HEK293 (cell line): ENCODE measurements around the gene CAT.
A peak's percentile ranks its signal among the peaks of the same experiment; 100 is the strongest.

Experiments
- CTCF ChIA-PET: fragments of 350-600 bp; formaldehyde crosslinking; extraction: SDS; loops from one replicate; lab custom pipeline; 2021; ENCODE audit warnings: antibody characterized with exemption; lab: Yijun Ruan, JAX
- POLR2A ChIA-PET: fragments of 300-600 bp; formaldehyde crosslinking; extraction: SDS; loops from one replicate; lab custom pipeline; 2020; ENCODE audit warnings: antibody characterized with exemption, inconsistent platforms; lab: Yijun Ruan, JAX
- H3K27ac ChIP-seq: fragments of 200-500 bp; sonication (Bioruptor generic); 2 replicates; pipeline ENCODE4 v1.5.1; 2014; ENCODE audit warnings: low read depth, low read length, control low read depth, inconsistent platforms; ENCODE audit errors: extremely low read depth
- H3K36me3 ChIP-seq, 2 experiments: fragments of 200-500 bp in 1 of 2; sonication (Bioruptor generic) in 1 of 2; 1 replicate in 1 of 2; 2 replicates in 1 of 2; pipeline ENCODE4 v1.5.1; 2014 to 2017; ENCODE audit warnings: inconsistent platforms in 2 of 2, low read length in 2 of 2; ENCODE audit not compliant: control insufficient read depth in 2 of 2, insufficient read depth in 1 of 2
- H3K4me1 ChIP-seq: fragments of 200-500 bp; sonication (Bioruptor generic); 2 replicates; pipeline ENCODE4 v1.5.1; 2014; ENCODE audit warnings: mild to moderate bottlenecking, low read length, inconsistent platforms; ENCODE audit not compliant: control insufficient read depth, insufficient read depth
- H3K4me3 ChIP-seq: 2 replicates; pipeline ENCODE4 v1.5.1; 2011; ENCODE audit warnings: low read depth, mild to moderate bottlenecking, control low read depth, low read length, moderate library complexity
- H3K9me3 ChIP-seq: fragments of 200-500 bp; sonication (Bioruptor generic); 2 replicates; pipeline ENCODE4 v1.5.1; 2014; ENCODE audit warnings: low read depth, low read length, inconsistent platforms; ENCODE audit not compliant: control insufficient read depth, insufficient read depth
- FEZF1 ChIP-seq: fragments of 450-650 bp; formaldehyde crosslinking; IDR thresholded peaks from 2 replicates; pipeline ENCODE4 v1.5.1; 2016; ENCODE audit warnings: missing biosample characterization, missing genetic modification characterization
- GLIS2 ChIP-seq: fragments of 450-650 bp; formaldehyde crosslinking; IDR thresholded peaks from 2 replicates; pipeline ENCODE4 v1.5.1; 2016; ENCODE audit warnings: missing biosample characterization, missing genetic modification characterization
- IKZF3 ChIP-seq: fragments of 450-650 bp; IDR thresholded peaks from 2 replicates; pipeline ENCODE4 v1.5.0; 2018; ENCODE audit warnings: missing biosample characterization, mild to moderate bottlenecking, missing genetic modification characterization, moderate library complexity
- SETDB1 ChIP-seq: IDR thresholded peaks from one replicate; pipeline ENCODE4 v1.6.1; 2017; ENCODE audit warnings: mild to moderate bottlenecking, low read length, moderate library complexity, mixed read lengths; ENCODE audit not compliant: insufficient read length
- WT1 ChIP-seq: fragments of 450-650 bp; formaldehyde crosslinking; IDR thresholded peaks from 2 replicates; pipeline ENCODE4 v1.5.1; 2016; ENCODE audit warnings: missing biosample characterization, missing genetic modification characterization
- ZNF10 ChIP-seq: fragments of 450-650 bp; formaldehyde crosslinking; IDR thresholded peaks from 2 replicates; pipeline ENCODE4 v1.5.1; 2017; ENCODE audit warnings: missing biosample characterization, missing genetic modification characterization
- ZNF140 ChIP-seq: fragments of 450-650 bp; formaldehyde crosslinking; IDR thresholded peaks from 2 replicates; pipeline ENCODE4 v1.5.1; 2016; ENCODE audit warnings: missing biosample characterization, missing genetic modification characterization
- ZNF2 ChIP-seq: fragments of 450-650 bp; formaldehyde crosslinking; IDR thresholded peaks from 2 replicates; pipeline ENCODE4 v1.5.1; 2016; ENCODE audit warnings: missing biosample characterization, missing genetic modification characterization
- ZNF311 ChIP-seq: fragments of 450-650 bp; formaldehyde crosslinking; IDR thresholded peaks from 2 replicates; pipeline ENCODE4 v1.5.1; 2017; ENCODE audit warnings: missing biosample characterization, missing genetic modification characterization, borderline replicate concordance
- ZNF473 ChIP-seq: fragments of 450-650 bp; formaldehyde crosslinking; IDR thresholded peaks from 2 replicates; pipeline ENCODE4 v1.5.1; 2017; ENCODE audit warnings: missing biosample characterization, missing genetic modification characterization
- ZNF501 ChIP-seq: fragments of 450-650 bp; formaldehyde crosslinking; IDR thresholded peaks from 2 replicates; pipeline ENCODE4 v1.5.1; 2016; ENCODE audit warnings: missing biosample characterization, missing genetic modification characterization
- ZNF510 ChIP-seq: fragments of 450-650 bp; formaldehyde crosslinking; IDR thresholded peaks from 2 replicates; pipeline ENCODE4 v1.5.1; 2018; ENCODE audit warnings: mild to moderate bottlenecking, missing genetic modification characterization, missing biosample characterization; ENCODE audit not compliant: insufficient replicate concordance
- ZNF514 ChIP-seq: fragments of 450-650 bp; formaldehyde crosslinking; IDR thresholded peaks from 2 replicates; pipeline ENCODE4 v1.5.1; 2016; ENCODE audit warnings: missing biosample characterization, missing genetic modification characterization
- ZNF529 ChIP-seq: fragments of 450-650 bp; formaldehyde crosslinking; IDR thresholded peaks from 2 replicates; pipeline ENCODE4 v1.5.1; 2017; ENCODE audit warnings: missing genetic modification characterization, missing biosample characterization; ENCODE audit not compliant: insufficient replicate concordance
- ZNF558 ChIP-seq: fragments of 450-650 bp; formaldehyde crosslinking; IDR thresholded peaks from 2 replicates; pipeline ENCODE4 v1.5.1; 2016; ENCODE audit warnings: missing biosample characterization, missing genetic modification characterization
- ZNF560 ChIP-seq: fragments of 450-650 bp; formaldehyde crosslinking; IDR thresholded peaks from 2 replicates; pipeline ENCODE4 v1.5.1; 2017; ENCODE audit warnings: missing biosample characterization, missing genetic modification characterization, borderline replicate concordance
- ZNF768 ChIP-seq: fragments of 450-650 bp; formaldehyde crosslinking; IDR thresholded peaks from 2 replicates; pipeline ENCODE4 v1.5.1; 2018; ENCODE audit warnings: missing biosample characterization, mild to moderate bottlenecking, missing genetic modification characterization
- ZNF837 ChIP-seq: fragments of 450-650 bp; formaldehyde crosslinking; IDR thresholded peaks from 2 replicates; pipeline ENCODE4 v1.5.1; 2016; ENCODE audit warnings: missing biosample characterization, missing genetic modification characterization
- TF ChIP-seq, protein P1 (sequence below): fragments of 450-650 bp; formaldehyde crosslinking; IDR thresholded peaks from 2 replicates; pipeline ENCODE4 v1.5.1; 2016; ENCODE audit warnings: missing biosample characterization, missing genetic modification characterization, borderline replicate concordance
- TF ChIP-seq, protein P2 (sequence below): fragments of 450-650 bp; formaldehyde crosslinking; IDR thresholded peaks from 2 replicates; pipeline ENCODE4 v1.5.1; 2016; ENCODE audit warnings: missing biosample characterization, missing genetic modification characterization
- TF ChIP-seq, protein P3 (sequence below): fragments of 450-650 bp; formaldehyde crosslinking; IDR thresholded peaks from 2 replicates; pipeline ENCODE4 v1.5.1; 2016; ENCODE audit warnings: missing biosample characterization, missing genetic modification characterization

The CAT gene

DNA sequence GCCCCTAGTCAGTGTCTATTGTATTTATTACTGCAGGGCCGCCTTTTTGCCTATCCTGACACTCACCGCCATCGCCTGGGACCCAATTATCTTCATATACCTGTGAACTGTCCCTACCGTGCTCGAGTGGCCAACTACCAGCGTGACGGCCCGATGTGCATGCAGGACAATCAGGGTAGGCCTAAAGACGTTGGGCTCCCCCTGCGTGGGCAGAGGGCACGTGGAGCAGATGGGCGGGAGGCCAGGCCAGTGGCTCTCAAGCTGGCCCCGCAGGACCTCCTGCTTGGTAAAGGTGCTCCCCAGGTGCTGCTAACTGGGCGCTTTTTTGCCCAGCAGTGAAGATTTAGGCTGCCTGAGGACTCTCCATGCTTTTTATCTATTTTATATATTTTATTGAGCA, 22.5 kb downstream of the CAT start (continued):
- TF ChIP-seq ZNF560 (no peak), ZNF514 (tag by site-specific recombination) (no peak), ZNF501 (no peak), ZNF510 (tag by site-specific recombination) (no peak), ZNF768 (tag by site-specific recombination) (no peak), FEZF1 (tag by site-specific recombination) (no peak), ZNF529 (tag by site-specific recombination) (no peak)
- TF ChIP-seq, protein P1, sequence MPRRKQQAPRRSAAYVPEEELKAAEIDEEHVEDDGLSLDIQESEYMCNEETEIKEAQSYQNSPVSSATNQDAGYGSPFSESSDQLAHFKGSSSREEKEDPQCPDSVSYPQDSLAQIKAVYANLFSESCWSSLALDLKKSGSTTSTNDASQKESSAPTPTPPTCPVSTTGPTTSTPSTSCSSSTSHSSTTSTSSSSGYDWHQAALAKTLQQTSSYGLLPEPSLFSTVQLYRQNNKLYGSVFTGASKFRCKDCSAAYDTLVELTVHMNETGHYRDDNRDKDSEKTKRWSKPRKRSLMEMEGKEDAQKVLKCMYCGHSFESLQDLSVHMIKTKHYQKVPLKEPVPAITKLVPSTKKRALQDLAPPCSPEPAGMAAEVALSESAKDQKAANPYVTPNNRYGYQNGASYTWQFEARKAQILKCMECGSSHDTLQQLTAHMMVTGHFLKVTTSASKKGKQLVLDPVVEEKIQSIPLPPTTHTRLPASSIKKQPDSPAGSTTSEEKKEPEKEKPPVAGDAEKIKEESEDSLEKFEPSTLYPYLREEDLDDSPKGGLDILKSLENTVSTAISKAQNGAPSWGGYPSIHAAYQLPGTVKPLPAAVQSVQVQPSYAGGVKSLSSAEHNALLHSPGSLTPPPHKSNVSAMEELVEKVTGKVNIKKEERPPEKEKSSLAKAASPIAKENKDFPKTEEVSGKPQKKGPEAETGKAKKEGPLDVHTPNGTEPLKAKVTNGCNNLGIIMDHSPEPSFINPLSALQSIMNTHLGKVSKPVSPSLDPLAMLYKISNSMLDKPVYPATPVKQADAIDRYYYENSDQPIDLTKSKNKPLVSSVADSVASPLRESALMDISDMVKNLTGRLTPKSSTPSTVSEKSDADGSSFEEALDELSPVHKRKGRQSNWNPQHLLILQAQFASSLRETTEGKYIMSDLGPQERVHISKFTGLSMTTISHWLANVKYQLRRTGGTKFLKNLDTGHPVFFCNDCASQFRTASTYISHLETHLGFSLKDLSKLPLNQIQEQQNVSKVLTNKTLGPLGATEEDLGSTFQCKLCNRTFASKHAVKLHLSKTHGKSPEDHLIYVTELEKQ = no peak

DNA sequence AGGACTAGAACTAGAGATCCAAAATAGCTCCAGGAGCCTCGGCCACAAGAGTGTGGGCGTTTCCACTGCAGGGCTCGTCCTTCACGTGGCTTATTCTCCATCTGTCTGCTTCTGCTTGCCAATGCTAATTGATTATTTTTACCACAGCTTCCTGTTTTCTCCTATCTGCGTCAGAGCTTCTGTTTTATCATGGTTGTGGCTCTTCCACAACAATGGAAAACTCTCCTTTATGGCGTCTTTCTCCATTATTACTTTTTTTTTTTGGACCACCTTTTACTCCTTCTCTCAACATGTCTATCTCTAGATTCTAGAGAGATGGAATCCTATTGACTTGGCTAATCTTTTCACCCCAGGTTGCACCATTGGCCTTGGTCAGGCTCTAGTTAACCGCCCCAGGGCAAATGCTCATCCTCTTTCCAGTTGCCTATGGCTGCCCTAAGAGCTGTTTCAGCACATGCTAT, 25.9 kb downstream of the CAT start:
- ChIA-PET CTCF (interaction anchor here (1.2 to 2.1 kb wide), 3 partner anchors 28 to 99 kb away, joined by 3 to 11 read pairs (median 7); partner anchors contain the start of gene ELF5), POLR2A (no interaction called here)
- no peak overlapping the region for H3K4me3 ChIP-seq
- no peak overlapping the region for H3K27ac ChIP-seq
- TF ChIP-seq ZNF837 (no peak), ZNF558 (no peak), IKZF3 (tag by site-specific recombination) (no peak), ZNF140 (tag by site-specific recombination) (no peak), ZNF311 (tag by site-specific recombination) (no peak), ZNF501 (no peak), GLIS2 (tag by site-specific recombination) (no peak), ZNF473 (tag by site-specific recombination) (no peak)
- peaks cover 16 to 66% of the 10 kb centered on the region in 2 experiments for H3K36me3 ChIP-seq
- no peaks in the 10 kb centered on the region for H3K4me1 ChIP-seq
- no peaks in the 10 kb centered on the region; the same call in 1 of the 2 replicates for H3K9me3 ChIP-seq

DNA sequence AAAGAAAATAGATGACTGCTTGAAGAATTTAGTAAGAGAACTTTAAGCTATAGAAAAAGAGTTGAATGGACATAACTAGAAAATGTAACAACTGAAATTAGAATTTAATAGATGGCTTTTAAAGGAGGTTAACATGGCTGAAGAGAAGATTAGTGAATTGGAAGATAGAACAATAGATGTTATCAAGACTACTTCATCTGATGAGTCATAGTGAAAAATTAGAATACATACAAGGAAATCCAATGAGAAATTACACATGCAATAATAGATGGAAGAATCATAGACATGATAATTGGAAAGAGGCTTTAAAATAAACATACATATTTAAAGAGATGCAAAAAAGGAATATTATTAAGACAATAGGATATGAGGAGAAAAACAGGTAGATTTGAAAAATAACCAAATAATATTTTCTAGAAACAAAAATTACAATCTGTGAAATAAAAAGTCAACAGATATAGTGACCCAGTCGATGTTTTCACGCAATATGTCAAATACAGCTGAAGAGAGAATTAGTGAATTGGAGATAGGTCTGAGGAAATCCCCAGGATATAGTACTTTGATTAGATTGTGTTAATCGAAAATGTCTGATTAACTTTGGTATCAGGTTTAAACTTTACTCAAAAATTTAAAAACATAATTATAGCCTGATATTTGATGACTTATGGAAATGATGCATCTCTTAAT, 28.2 kb downstream of the CAT start:
- Histone ChIP-seq H3K27ac (no peak overlapping the region), H3K36me3 (peaks cover 13 to 68% of the 10 kb centered on the region in 2 experiments), H3K4me3 (no peak overlapping the region), H3K4me1 (no peaks in the 10 kb centered on the region), H3K9me3 (no peaks in the 10 kb centered on the region; the same call in 1 of the 2 replicates)
- TF ChIP-seq, protein P2, sequence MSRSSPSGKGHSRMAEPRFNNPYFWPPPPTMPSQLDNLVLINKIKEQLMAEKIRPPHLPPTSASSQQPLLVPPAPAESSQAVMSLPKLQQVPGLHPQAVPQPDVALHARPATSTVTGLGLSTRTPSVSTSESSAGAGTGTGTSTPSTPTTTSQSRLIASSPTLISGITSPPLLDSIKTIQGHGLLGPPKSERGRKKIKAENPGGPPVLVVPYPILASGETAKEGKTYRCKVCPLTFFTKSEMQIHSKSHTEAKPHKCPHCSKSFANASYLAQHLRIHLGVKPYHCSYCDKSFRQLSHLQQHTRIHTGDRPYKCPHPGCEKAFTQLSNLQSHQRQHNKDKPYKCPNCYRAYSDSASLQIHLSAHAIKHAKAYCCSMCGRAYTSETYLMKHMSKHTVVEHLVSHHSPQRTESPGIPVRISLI (tag by site-specific recombination) = no peak
- TF ChIP-seq ZNF10 (tag by site-specific recombination) = peak; percentile 58; the same call in 1 of the 2 replicates
- no peak for TF ChIP-seq WT1 (tag by site-specific recombination)
- TF ChIP-seq, protein P3, sequence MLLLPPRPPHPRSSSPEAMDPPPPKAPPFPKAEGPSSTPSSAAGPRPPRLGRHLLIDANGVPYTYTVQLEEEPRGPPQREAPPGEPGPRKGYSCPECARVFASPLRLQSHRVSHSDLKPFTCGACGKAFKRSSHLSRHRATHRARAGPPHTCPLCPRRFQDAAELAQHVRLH (tag by site-specific recombination) = 0 out of 2 replicates have a peak, but pooled peaks have one; percentile 24
- peak; percentile 89 for TF ChIP-seq SETDB1
- TF ChIP-seq ZNF2 (tag by site-specific recombination) = no peak
- CTCF ChIA-PET = interaction anchor here (0.6 to 3.4 kb wide), 7 partner anchors 9 to 293 kb away, joined by 3 to 33 read pairs (median 5); no protein-coding TSS in a partner anchor
- POLR2A ChIA-PET = no interaction called here
